Neural cell (in vitro differentiated cells): Measurements from ENCODE around the gene ELMO1.

Source experiments
- CTCF ChIP-seq: fragments of 450-650 bp; IDR thresholded peaks from 2 replicates; pipeline ENCODE4 v1.5.1; 2014; ENCODE audit warnings: antibody characterized with exemption, mild to moderate bottlenecking, moderate library complexity; ENCODE audit not compliant: poor library complexity, severe bottlenecking
- EP300 ChIP-seq: fragments of 450-650 bp; conservative IDR thresholded peaks from 2 replicates; pipeline ENCODE4 v1.6.1; 2014; ENCODE audit warnings: antibody characterized with exemption, mild to moderate bottlenecking, moderate library complexity; ENCODE audit not compliant: poor library complexity, severe bottlenecking
- EZH2 ChIP-seq: fragments of 200-600, 300-800 bp; shearing (Covaris generic), sonication (generic); IDR thresholded peaks from 2 replicates; pipeline ENCODE4 v1.6.1; 2014; ENCODE audit warnings: antibody characterized with exemption, low read length, borderline replicate concordance, mild to moderate bottlenecking; ENCODE audit not compliant: insufficient read depth, poor library complexity, severe bottlenecking
- MXI1 ChIP-seq: fragments of 450-650 bp; conservative IDR thresholded peaks from 2 replicates; pipeline ENCODE4 v1.6.1; 2014; ENCODE audit warnings: antibody characterized with exemption, mild to moderate bottlenecking; ENCODE audit not compliant: poor library complexity, severe bottlenecking
- RAD21 ChIP-seq: fragments of 450-650 bp; conservative IDR thresholded peaks from 2 replicates; pipeline ENCODE4 v1.6.1; 2014; ENCODE audit warnings: antibody characterized with exemption, mild to moderate bottlenecking, moderate library complexity
- REST ChIP-seq: IDR thresholded peaks from 2 replicates; pipeline ENCODE4 v1.6.1; 2012; ENCODE audit warnings: borderline replicate concordance
- SMC3 ChIP-seq: fragments of 450-650 bp; conservative IDR thresholded peaks from 2 replicates; pipeline ENCODE4 v1.6.1; 2014; ENCODE audit warnings: antibody characterized with exemption, mild to moderate bottlenecking, moderate library complexity; ENCODE audit not compliant: poor library complexity
- TAF1 ChIP-seq: IDR thresholded peaks from 2 replicates; pipeline ENCODE4 v1.6.1; 2012; ENCODE audit warnings: low read depth

- no peak for TF ChIP-seq EZH2
- TF ChIP-seq CTCF: no peak
- no peak for TF ChIP-seq REST
- TF ChIP-seq SMC3: no peak
- TF ChIP-seq EP300: no peak
- TF ChIP-seq TAF1: no peak
- no peak for TF ChIP-seq MXI1
- no peak for TF ChIP-seq RAD21
Observed at GRCh38 chr7:37052705-37053104, 396.0 kb downstream of the ELMO1 start.
